Measurements from ENCODE around the gene FXYD6. TPM values are rescaled to one million over a fixed set of nuclear protein-coding genes. Genes with fewer than 3 reads are reported as not detected.
"Not testable (repeated sequence)": the region's sequence is repeated elsewhere in the genome, so short reads cannot be mapped to it uniquely, and the experiment has no call there.

Gene FXYD6
- polyA plus RNA-seq, 4 donors: 144 to 149 (median 147) TPM

- DNase-seq (ENCODE audit: low read depth in 4 of 4, low spot score in 3 of 4): no peak
These were observed 4.7 kb downstream of the FXYD6 start for GRCh38 chr11:117871784-117872183.

- no peak for DNase-seq (ENCODE audit: low read depth in 4 of 4, low spot score in 3 of 4)
These were observed 5.3 kb downstream of the FXYD6 start for GRCh38 chr11:117871160-117871559.

GRCh38 chr11:117870103-117870952 lies 6.1 kb downstream of the FXYD6 start:
- no peak for DNase-seq (ENCODE audit: low read depth in 4 of 4, low spot score in 3 of 4)

- no peak for DNase-seq (ENCODE audit: low read depth in 4 of 4, low spot score in 3 of 4)
These were observed 6.9 kb downstream of the FXYD6 start for GRCh38 chr11:117869604-117870003.

GRCh38 chr11:117868815-117869561 lies 7.5 kb downstream of the FXYD6 start:
- no peak for DNase-seq (ENCODE audit: low read depth in 4 of 4, low spot score in 3 of 4)

- DNase-seq (ENCODE audit: low read depth in 4 of 4, low spot score in 3 of 4): no peak
These were observed 8.4 kb downstream of the FXYD6 start for GRCh38 chr11:117868088-117868487.

GRCh38 chr11:117866526-117866925 lies 9.9 kb downstream of the FXYD6 start:
- DNase-seq (ENCODE audit: low read depth in 4 of 4, low spot score in 3 of 4): no peak

- not testable (repeated sequence) for DNase-seq (ENCODE audit: low read depth in 4 of 4, low spot score in 3 of 4)
These were observed 10.9 kb downstream of the FXYD6 start for GRCh38 chr11:117865546-117865945.

- DNase-seq (ENCODE audit: low read depth in 4 of 4, low spot score in 3 of 4): no peak
These were observed 13.1 kb downstream of the FXYD6 start for GRCh38 chr11:117863383-117863782.

- DNase-seq (ENCODE audit: low read depth in 4 of 4, low spot score in 3 of 4): no peak
These were observed 13.7 kb downstream of the FXYD6 start for GRCh38 chr11:117862753-117863152.

- no peak for DNase-seq (ENCODE audit: low read depth in 4 of 4, low spot score in 3 of 4)
These were observed 14.3 kb downstream of the FXYD6 start for GRCh38 chr11:117862019-117862725.

GRCh38 chr11:117861151-117862018 lies 15.1 kb downstream of the FXYD6 start:
- no peak for DNase-seq (ENCODE audit: low read depth in 4 of 4, low spot score in 3 of 4)

- DNase-seq (ENCODE audit: low read depth in 4 of 4, low spot score in 3 of 4): no peak
These were observed 16.3 kb downstream of the FXYD6 start for GRCh38 chr11:117860139-117860538.

- DNase-seq (ENCODE audit: low read depth in 4 of 4, low spot score in 3 of 4): no peak
These were observed 16.9 kb downstream of the FXYD6 start for GRCh38 chr11:117859488-117860112.

GRCh38 chr11:117859061-117859460 lies 17.4 kb downstream of the FXYD6 start:
- DNase-seq (ENCODE audit: low read depth in 4 of 4, low spot score in 3 of 4): no peak

- DNase-seq (ENCODE audit: low read depth in 4 of 4, low spot score in 3 of 4): no peak
These were observed 18.6 kb downstream of the FXYD6 start for GRCh38 chr11:117857734-117858414.

- no peak for DNase-seq (ENCODE audit: low read depth in 4 of 4, low spot score in 3 of 4)
These were observed 20.4 kb downstream of the FXYD6 start for GRCh38 chr11:117855912-117856651.

GRCh38 chr11:117855186-117855845 lies 21.1 kb downstream of the FXYD6 start:
- no peak for DNase-seq (ENCODE audit: low read depth in 4 of 4, low spot score in 3 of 4)
